ENCODE data around the gene MAD1L1. TPM values are rescaled to one million over a fixed set of nuclear protein-coding genes. Genes with fewer than 3 reads are reported as not detected.

The MAD1L1 gene
- total and polyA plus RNA-seq, 2 of the 8 experiments (the other 6 are each of a cell fraction or from before 2014, with no cell fraction given): 40.4 to 44.6 TPM

- no peak overlapping the region for H3K56ac ChIP-seq (replicated peaks; ENCODE audit: insufficient read length, low read depth, low read length)
- H4K8ac ChIP-seq (ENCODE audit: extremely low read depth, insufficient read depth, low read length): no peak overlapping the region
- no peak overlapping the region for H4K5ac ChIP-seq (ENCODE audit: insufficient read length, low read depth, low read length)
- no peak overlapping the region for H2BK5ac ChIP-seq (ENCODE audit: low read depth, low read length)
- H3K27ac ChIP-seq (ENCODE audit: low read depth, low read length): no peak overlapping the region
- ChIA-PET POLR2A (ENCODE audit: partially characterized antibody) (no interaction called here), CTCF (ENCODE audit: partially characterized antibody) (interaction anchor here (0.9 kb wide), 1 partner anchor 112 kb away, joined by 4 read pairs; no protein-coding TSS in a partner anchor)
- H2AK5ac ChIP-seq (ENCODE audit: low read depth, low read length): no peak overlapping the region
- no peaks in the 10 kb centered on the region; the same call in 1 of the 2 replicates for H3K79me1 ChIP-seq (ENCODE audit: low read depth, low read length)
- FAIRE-seq (no peak), DNase-seq (ENCODE audit: low read depth in 1 of 2, low spot score in 2 of 2) (no peak)
- no peak overlapping the region for H3K9ac ChIP-seq (replicated peaks in 1 of 4; ENCODE audit: extremely low read depth in 1 of 4, low read depth in 3 of 4, low read length in 3 of 4)
- H3K4me2 ChIP-seq (ENCODE audit: insufficient read depth in 1 of 2, low read depth in 2 of 2, low read length in 2 of 2): no peak overlapping the region
- WGBS, 2 experiments (ENCODE audit: extremely low coverage in 1 of 2, insufficient coverage in 1 of 2, insufficient read length in 1 of 2, insufficient replicate concordance in 2 of 2, low coverage in 1 of 2, low lambda C conversion rate in 2 of 2, missing lambda C conversion rate in 1 of 2): 89% methylated on average over 16 of the region's 20 CpGs; no CpG with 5 or more reads in 1 of the 2 experiments
- H3K36me3 ChIP-seq (ENCODE audit: control insufficient read depth in 2 of 4, insufficient read depth in 4 of 4, low read length in 3 of 4): no peaks in the 10 kb centered on the region; a peak in 1 of 8 replicates
- no peak overlapping the region for H2BK12ac ChIP-seq (ENCODE audit: low read depth, low read length)
- H2BK20ac ChIP-seq (ENCODE audit: low read length): no peak overlapping the region
- H4K91ac ChIP-seq (replicated peaks; ENCODE audit: insufficient read length, low read length): no peak overlapping the region
- no peak overlapping the region for H3K4ac ChIP-seq (replicated peaks; ENCODE audit: insufficient read length, low read depth, low read length)
- H3K4me1 ChIP-seq (replicated peaks in 1 of 4; ENCODE audit: control insufficient read depth in 3 of 4, insufficient read depth in 4 of 4, low read length in 3 of 4): no peaks in the 10 kb centered on the region; a peak in 1 of 7 replicates
- no peak overlapping the region for H2BK120ac ChIP-seq (replicated peaks; ENCODE audit: low read depth, low read length)
- H3K18ac ChIP-seq (ENCODE audit: extremely low read depth, low read length): no peak overlapping the region
- no peak overlapping the region for H3K4me3 ChIP-seq (ENCODE audit: extremely low read depth in 1 of 4, insufficient read depth in 2 of 4, low read depth in 3 of 4, low read length in 4 of 4)
- peaks cover 2 to 8% of the 10 kb centered on the region in 2 experiments for H4K20me1 ChIP-seq (replicated peaks in 1 of 2; ENCODE audit: control insufficient read depth in 1 of 2, insufficient read depth in 2 of 2, low read length in 2 of 2)
- no peak overlapping the region for H3K14ac ChIP-seq (ENCODE audit: insufficient read length)
- H3K79me2 ChIP-seq (ENCODE audit: control insufficient read depth in 1 of 2, insufficient read depth in 2 of 2, low read length in 2 of 2): no peaks in the 10 kb centered on the region
- H3K23me2 ChIP-seq (ENCODE audit: low read depth, low read length): no peaks in the 10 kb centered on the region
- H3K9me3 ChIP-seq (ENCODE audit: insufficient read depth in 2 of 2, low read depth in 1 of 2, low read length in 1 of 2): no peaks in the 10 kb centered on the region
- H3K23ac ChIP-seq (ENCODE audit: insufficient read length): no peak overlapping the region
- H2BK15ac ChIP-seq (ENCODE audit: low read length): no peak overlapping the region
- H2AFZ ChIP-seq (ENCODE audit: low read length): no peak overlapping the region
- no peaks in the 10 kb centered on the region for H3K27me3 ChIP-seq (replicated peaks in 1 of 4; ENCODE audit: control insufficient read depth in 3 of 4, extremely low read depth in 1 of 4, insufficient read depth in 3 of 4, low read length in 3 of 4)
- TF ChIP-seq CHD1 (IDR thresholded peaks at IDR 0.05; ENCODE audit: low read depth, low read length) (no peak), RFX5 (IDR thresholded peaks at IDR 0.05; ENCODE audit: borderline replicate concordance, low read depth, low read length) (no peak), GABPA (IDR thresholded peaks at IDR 0.05; ENCODE audit: borderline replicate concordance, insufficient read depth, low read length) (no peak), BRCA1 (IDR thresholded peaks at IDR 0.05; ENCODE audit: low read depth, low read length) (no peak), CHD2 (IDR thresholded peaks at IDR 0.05; ENCODE audit: low read length) (no peak), CTBP2 (IDR thresholded peaks at IDR 0.05; ENCODE audit: borderline replicate concordance, insufficient read depth, insufficient read length, low read length) (no peak), CREB1 (IDR thresholded peaks at IDR 0.05) (no peak), HDAC2 (IDR thresholded peaks at IDR 0.05; ENCODE audit: borderline replicate concordance in 1 of 2, low read depth in 2 of 2, low read length in 2 of 2) (no peak), NANOG (IDR thresholded peaks at IDR 0.05; ENCODE audit: insufficient read depth, low read depth, low read length, poor library complexity, severe bottlenecking) (no peak), ATF3 (IDR thresholded peaks at IDR 0.05; ENCODE audit: insufficient read depth, low read depth, low read length) (no peak), SP4 (IDR thresholded peaks at IDR 0.05; ENCODE audit: low read length) (no peak), EZH2 (IDR thresholded peaks at IDR 0.05; ENCODE audit: low read depth, low read length, severe bottlenecking) (no peak), E2F6 (IDR thresholded peaks at IDR 0.05) (no peak)
Observed at GRCh38 chr7:1920266-1920681, 312.5 kb downstream of the MAD1L1 start.
